B cell (primary cell): ENCODE data around the gene PARVB. TPM values are rescaled to one million over a fixed set of nuclear protein-coding genes. Genes with fewer than 3 reads are reported as not detected.

Source experiments
- ATAC-seq: fragments of 200-7000 bp; cut with Tn5 transposase; one replicate; pipeline ENCODE4 v1.10.0; 2021; ENCODE audit warnings: low read depth, mild to moderate bottlenecking, moderate number of reproducible peaks, moderate library complexity
- CTCF ChIA-PET: fragments of 350-600 bp; sonication (Branson Sonifier 250); formaldehyde crosslinking; loops from one replicate; lab custom pipeline; 2021; ENCODE audit warnings: antibody characterized with exemption, inconsistent platforms; lab: Charles Lee
- POLR2A ChIA-PET: fragments of 350-600 bp; sonication (Branson Sonifier 250); formaldehyde crosslinking; loops from one replicate; lab custom pipeline; 2021; ENCODE audit warnings: antibody characterized with exemption; lab: Charles Lee
- DNase-seq: peaks from one replicate; pipeline ENCODE4 v3.0.0; 2013
- H2AFZ ChIP-seq: 2 replicates; pipeline ENCODE4 v1.6.1; 2012; ENCODE audit warnings: mild to moderate bottlenecking, low read depth, low read length; ENCODE audit not compliant: insufficient read depth, poor library complexity, severe bottlenecking
- H3K27ac ChIP-seq, 2 donors: 1 replicate in 1 of 2; 2 replicates in 1 of 2; pipeline ENCODE4 v1.5.1; 2012 to 2013; ENCODE audit warnings: low read length in 2 of 2, mild to moderate bottlenecking in 2 of 2, moderate library complexity in 1 of 2
- H3K27me3 ChIP-seq, 4 experiments: fragments of 200-600 bp in 1 of 4; sonication (generic) in 1 of 4; replicated peaks in 1 of 4; 1 replicate in 2 of 4; 2 replicates in 2 of 4; pipeline versions ENCODE4 v1.6.1 to v1.7.0; 2013 to 2016; ENCODE audit warnings: low read length in 3 of 4, mild to moderate bottlenecking in 2 of 4, mixed read lengths in 1 of 4, moderate library complexity in 1 of 4; ENCODE audit not compliant: insufficient read depth in 4 of 4, control insufficient read depth in 3 of 4; ENCODE audit errors: control extremely low read depth in 1 of 4
- H3K36me3 ChIP-seq, 2 experiments: replicated peaks in 1 of 2; 1 replicate in 1 of 2; 2 replicates in 1 of 2; pipeline versions ENCODE4 v1.6.1 to v1.7.1; 2013; ENCODE audit warnings: low read length in 1 of 2; ENCODE audit not compliant: insufficient read depth in 2 of 2, control insufficient read depth in 1 of 2; ENCODE audit errors: control extremely low read depth in 1 of 2, extremely low read depth in 1 of 2
- H3K4me1 ChIP-seq, 2 donors: fragments of 200-600 bp in 1 of 2; sonication (generic) in 1 of 2; 1 replicate in 1 of 2; 2 replicates in 1 of 2; pipeline versions ENCODE4 v1.5.1 to v1.6.1; 2013 to 2017; ENCODE audit warnings: low read length in 2 of 2; ENCODE audit not compliant: control insufficient read depth in 2 of 2, insufficient read depth in 2 of 2
- H3K4me2 ChIP-seq: replicated peaks from 2 replicates; pipeline ENCODE3; 2012; ENCODE audit warnings: mild to moderate bottlenecking, low read depth, low read length; ENCODE audit not compliant: poor library complexity, severe bottlenecking
- H3K4me3 ChIP-seq, 5 experiments: fragments of 200-600 bp in 1 of 5; sonication (generic) in 1 of 5; 1 replicate in 3 of 5; 2 replicates in 2 of 5; pipeline versions ENCODE4 v1.5.1 to v1.7.0; 2011 to 2016; ENCODE audit warnings: low read length in 4 of 5, mild to moderate bottlenecking in 4 of 5, low read depth in 2 of 5, control low read depth in 1 of 5, moderate library complexity in 1 of 5; ENCODE audit not compliant: insufficient read depth in 1 of 5; ENCODE audit errors: control extremely low read depth in 1 of 5, extremely low read depth in 1 of 5
- H3K79me2 ChIP-seq: fragments of 200-600 bp; sonication (generic); one replicate; pipeline ENCODE4 v1.6.0; 2016; ENCODE audit warnings: low read length; ENCODE audit not compliant: control insufficient read depth, insufficient read depth
- H3K9ac ChIP-seq: fragments of 200-600 bp; sonication (generic); 2 replicates; pipeline ENCODE4 v1.6.1; 2017; ENCODE audit warnings: mild to moderate bottlenecking, low read length, moderate library complexity
- H3K9me3 ChIP-seq, 3 donors: one replicate each; pipeline versions ENCODE4 v1.6.1 to v1.7.1; 2013; ENCODE audit warnings: low read length in 2 of 3; ENCODE audit not compliant: control insufficient read depth in 2 of 3, insufficient read depth in 1 of 3; ENCODE audit errors: control extremely low read depth in 1 of 3
- H4K20me1 ChIP-seq: 2 replicates; pipeline ENCODE4 v1.6.0; 2012; ENCODE audit warnings: mild to moderate bottlenecking, low read length; ENCODE audit not compliant: insufficient read depth, control insufficient read depth, poor library complexity, severe bottlenecking
- H3K27ac Mint-ChIP-seq: one replicate; pipeline ENCODE4 v1.8.0; 2021; ENCODE audit warnings: mixed read lengths
- H3K27me3 Mint-ChIP-seq: one replicate; pipeline ENCODE4 v1.8.0; 2021; ENCODE audit warnings: mixed read lengths
- H3K4me1 Mint-ChIP-seq: one replicate; pipeline ENCODE4 v1.8.0; 2021; ENCODE audit warnings: mixed read lengths
- H3K4me3 Mint-ChIP-seq: one replicate; pipeline ENCODE4 v1.8.0; 2021; ENCODE audit warnings: mixed read lengths
- H3K9me3 Mint-ChIP-seq: one replicate; pipeline ENCODE4 v1.8.0; 2022; ENCODE audit warnings: mixed read lengths; ENCODE audit not compliant: insufficient read depth
- CTCF ChIP-seq: fragments of 200-600 bp; IDR thresholded peaks from one replicate; pipeline ENCODE4 v1.8.0; 2022; ENCODE audit warnings: antibody characterized with exemption, mild to moderate bottlenecking
- EZH2 ChIP-seq: IDR thresholded peaks from 2 replicates; pipeline ENCODE4 v1.6.1; 2012; ENCODE audit warnings: borderline replicate concordance, low read depth, mild to moderate bottlenecking, moderate library complexity, low read length; ENCODE audit not compliant: insufficient read depth, poor library complexity, severe bottlenecking
- WGBS: methylation state at CpG from one replicate; pipeline ENCODE4 v1.1.5; 2013; ENCODE audit warnings: missing lambda C conversion rate; ENCODE audit not compliant: insufficient coverage; 5-methylcytosine and 5-hydroxymethylcytosine counted together
- intact Hi-C: fragments of 100-400 bp; cut with micrococcal nuclease; formaldehyde crosslinking; loops from one replicate; pipeline ENCODE4 v1.10.0; 2022
- polyA plus RNA-seq: library from polyadenylated mRNA; depleted of rRNA; stranded (reverse); fragments of >200 nt; gene quantifications from 2 replicates; pipeline ENCODE4 v1.2.3, GENCODE V29; 2012
- total RNA-seq, 2 donors: library from RNA; stranded (reverse); fragments of 120-200 nt in 1 of 2; gene quantifications; 1 replicate in 1 of 2; 2 replicates in 1 of 2; pipeline versions ENCODE4 v1.2.3 to v1.2.4, GENCODE V29; 2013 to 2022

Gene PARVB
- total and polyA plus RNA-seq, 2 donors (not counting 1 experiment from before 2014, with no cell fraction given) = 48.0 to 49.4 TPM

- no peak overlapping the region for H3K4me3 ChIP-seq
- no peaks in the 10 kb centered on the region for H3K79me2 ChIP-seq
- TF ChIP-seq EZH2 (no peak), CTCF (no peak)
- Mint-ChIP-seq H3K4me3 (no peak overlapping the region), H3K27ac (no peak overlapping the region), H3K27me3 (no peaks in the 10 kb centered on the region), H3K9me3 (peaks cover 11% of the 10 kb centered on the region), H3K4me1 (peaks cover 49% of the 10 kb centered on the region)
- H3K36me3 ChIP-seq = peaks cover 0 to 16% of the 10 kb centered on the region in 2 experiments
- peaks cover 15% of the 10 kb centered on the region for H4K20me1 ChIP-seq
- DNase-seq (no peak), ATAC-seq (no peak)
- ChIA-PET CTCF (no interaction called here), POLR2A (no interaction called here)
- no peak overlapping the region for H3K4me2 ChIP-seq
- peaks cover 29 to 40% of the 10 kb centered on the region in 2 donors for H3K4me1 ChIP-seq
- no peak overlapping the region for H2AFZ ChIP-seq
- peaks cover 0 to 5% (median 0%) of the 10 kb centered on the region in 3 donors for H3K9me3 ChIP-seq
- H3K9ac ChIP-seq = no peak overlapping the region
- intact Hi-C loops = no loop called here
- H3K27ac ChIP-seq = peak overlapping the region in 1 of 2 donors; percentile 49
- no peaks in the 10 kb centered on the region for H3K27me3 ChIP-seq
- WGBS = no CpG with 5 or more reads among the region's 3 CpGs
Measured at GRCh38 chr22:44209343-44209742, 185.2 kb downstream of the PARVB start.

DNA sequence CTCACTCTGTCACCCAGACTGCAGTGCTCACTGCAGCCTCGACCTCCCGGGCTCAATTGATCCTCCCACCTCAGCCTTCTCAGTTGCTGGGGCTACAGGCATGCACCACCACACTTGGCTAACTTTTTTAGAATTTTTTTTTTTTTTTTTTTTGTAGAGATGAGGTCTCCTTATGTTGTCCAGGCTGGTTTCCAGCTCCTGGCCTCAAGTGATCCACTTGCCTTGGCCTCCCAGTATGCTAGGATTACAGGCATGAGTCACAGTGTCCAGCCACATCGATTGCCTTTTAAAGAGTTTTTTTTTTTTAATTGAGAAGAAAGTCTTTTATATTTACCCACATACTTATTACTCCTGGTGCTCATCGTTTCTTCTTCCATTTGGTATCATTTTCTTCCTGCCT lies 186.6 kb downstream of the PARVB start:
- no peak overlapping the region for H3K4me2 ChIP-seq
- H3K27me3 ChIP-seq = no peaks in the 10 kb centered on the region
- peaks cover 11% of the 10 kb centered on the region for H3K9me3 Mint-ChIP-seq
- no peak overlapping the region for H3K27ac Mint-ChIP-seq
- H2AFZ ChIP-seq = no peak overlapping the region
- POLR2A ChIA-PET = interaction anchor here (0.7 kb wide), 1 partner anchor 80 kb away, joined by 3 read pairs; no protein-coding TSS in a partner anchor
- H3K79me2 ChIP-seq = no peaks in the 10 kb centered on the region
- H3K4me1 ChIP-seq = peaks cover 16 to 26% of the 10 kb centered on the region in 2 donors
- H4K20me1 ChIP-seq = peaks cover 1% of the 10 kb centered on the region
- no peak for DNase-seq
- no peak overlapping the region for H3K9ac ChIP-seq
- no peaks in the 10 kb centered on the region for H3K27me3 Mint-ChIP-seq
- H3K9me3 ChIP-seq = peaks cover 0 to 13% (median 7%) of the 10 kb centered on the region in 3 donors
- H3K36me3 ChIP-seq = peaks cover 0 to 12% of the 10 kb centered on the region in 2 experiments
- H3K4me3 Mint-ChIP-seq = no peak overlapping the region
- CTCF ChIA-PET = interaction anchor here (0.7 kb wide), 1 partner anchor 54 kb away, joined by 3 read pairs; no protein-coding TSS in a partner anchor
- no CpG with 5 or more reads among the region's 4 CpGs for WGBS
- no peak overlapping the region for H3K27ac ChIP-seq
- H3K4me1 Mint-ChIP-seq = peaks cover 35% of the 10 kb centered on the region
- TF ChIP-seq CTCF = no peak
- TF ChIP-seq EZH2 = no peak
- intact Hi-C loops = no loop called here
- no peak for ATAC-seq
- no peak overlapping the region for H3K4me3 ChIP-seq
